ENCODE results near the gene LHFPL2. TPM values are rescaled to one million over a fixed set of nuclear protein-coding genes. Genes with fewer than 3 reads are reported as not detected.

LHFPL2 gene
- total and polyA plus RNA-seq, 9 of the 15 experiments (the other 6 are each of a cell fraction or from before 2014, with no cell fraction given), result 1.0 to 6.6 (median 4.6) TPM

GRCh38 chr5:78547731-78548615 lies 100.6 kb downstream of the LHFPL2 start:
- Histone ChIP-seq H3K9me1 (ENCODE audit: control insufficient read depth, insufficient read depth, low read length) (no peaks in the 10 kb centered on the region), H3K4me2 (ENCODE audit: insufficient read depth, low read length) (no peak overlapping the region), H4K20me1 (replicated peaks; ENCODE audit: control insufficient read depth, insufficient read depth, low read length) (no peaks in the 10 kb centered on the region), H3K4me1 (replicated peaks in 1 of 2; ENCODE audit: control insufficient read depth in 2 of 2, insufficient read depth in 2 of 2, low read length in 2 of 2) (no peaks in the 10 kb centered on the region; a peak in 1 of 5 replicates), H3K27ac (ENCODE audit: extremely low read depth, low read depth, low read length) (no peak overlapping the region), H3K9ac (ENCODE audit: insufficient read depth in 1 of 2, low read depth in 2 of 2, low read length in 2 of 2) (no peak overlapping the region), H3K27me3 (ENCODE audit: control insufficient read depth in 2 of 2, insufficient read depth in 2 of 2, low read length in 2 of 2) (no peaks in the 10 kb centered on the region), H3K4me3 (no peak overlapping the region), H3K9me3 (replicated peaks; ENCODE audit: control insufficient read depth, insufficient read depth, low read depth, low read length) (no peaks in the 10 kb centered on the region), H3K36me3 (ENCODE audit: control insufficient read depth, insufficient read depth, low read length) (no peaks in the 10 kb centered on the region), H3K79me2 (ENCODE audit: control insufficient read depth, insufficient read depth, low read length) (no peaks in the 10 kb centered on the region), H2AFZ (ENCODE audit: low read depth, low read length) (no peak overlapping the region)
- ChIA-PET POLR2A (interaction anchor here (0.6 to 0.9 kb wide), 2 partner anchors 10 to 22 kb away, joined by 3 to 4 read pairs; no protein-coding TSS in a partner anchor), CTCF (ENCODE audit: low intra/inter-chr PET ratio) (no interaction called here)
- FAIRE-seq (no peak), ATAC-seq (no peak), DNase-seq (ENCODE audit: extremely low read depth in 1 of 4, low spot score in 3 of 4) (no peak)
- in situ Hi-C loops (cut with MboI), result loop anchor here (5.0 kb wide), 1 partner anchor 64 kb away; no protein-coding TSS in a partner anchor
- TF ChIP-seq ZNF175 (CRISPR knock-in tag; IDR thresholded peaks at IDR 0.05; ENCODE audit: low read depth), result no peak
- no peak for TF ChIP-seq ZC3H8 (IDR thresholded peaks at IDR 0.05)
- TF ChIP-seq PTRF (tag; IDR thresholded peaks at IDR 0.05), result no peak
- TF ChIP-seq FOXJ3 (CRISPR knock-in tag; IDR thresholded peaks at IDR 0.05), result no peak
- TF ChIP-seq ZSCAN29 (IDR thresholded peaks at IDR 0.05), result no peak
- no peak for TF ChIP-seq RBBP5 (IDR thresholded peaks at IDR 0.05; ENCODE audit: borderline replicate concordance, insufficient read depth, low read length, poor library complexity, severe bottlenecking)
- TF ChIP-seq LARP7 (IDR thresholded peaks at IDR 0.05), result no peak
- no peak for TF ChIP-seq CBX8 (IDR thresholded peaks at IDR 0.05; ENCODE audit: borderline replicate concordance, extremely low read depth, low read depth, low read length, poor library complexity, severe bottlenecking)
- no peak for TF ChIP-seq ZNF23 (CRISPR knock-in tag; IDR thresholded peaks at IDR 0.05)
- TF ChIP-seq HMG20A (CRISPR knock-in tag; conservative IDR thresholded peaks at IDR 0.05), result no peak
- TF ChIP-seq GATAD2B (IDR thresholded peaks at IDR 0.05; ENCODE audit: borderline replicate concordance), result no peak
- no peak for TF ChIP-seq C11orf30 (IDR thresholded peaks at IDR 0.05; ENCODE audit: low read depth)
- no peak for TF ChIP-seq SOX6 (IDR thresholded peaks at IDR 0.05)
- no TSS peak for BruUV-seq (replicated peaks)
- WGBS (ENCODE audit: insufficient coverage, low coverage, missing lambda C conversion rate), result 64% methylated on average over 21 of the region's 21 CpGs
- intact Hi-C loops (cut with micrococcal nuclease), result no loop called here

Data from K562 (cell line).